Measurements from ENCODE around the gene PLCL2.
"Not testable (repeated sequence)": the region's sequence is repeated elsewhere in the genome, so short reads cannot be mapped to it uniquely, and the experiment has no call there.

PLCL2 gene

GRCh38 chr3:16978234-16978920 is 93.6 kb downstream of the PLCL2 start:
- no peaks in the 10 kb centered on the region for H3K36me3 ChIP-seq (ENCODE audit: control insufficient read depth in 1 of 2, insufficient read depth in 2 of 2, low read length in 2 of 2)

GRCh38 chr3:16978921-16979271 is 94.1 kb downstream of the PLCL2 start:
- Histone ChIP-seq H3K27ac (ENCODE audit: low read depth, low read length) (no peak overlapping the region), H3K79me1 (ENCODE audit: low read length) (no peaks in the 10 kb centered on the region), H3K4ac (ENCODE audit: low read depth, low read length) (no peak overlapping the region), H3K14ac (ENCODE audit: low read length) (no peak overlapping the region), H3K18ac (ENCODE audit: low read length) (no peak overlapping the region), H3K4me2 (ENCODE audit: low read length) (no peak overlapping the region), H2AFZ (ENCODE audit: insufficient read depth, low read length, poor library complexity) (no peak overlapping the region), H2BK120ac (ENCODE audit: insufficient read depth, low read length, poor library complexity) (no peak overlapping the region), H3K9me3 (ENCODE audit: insufficient read depth, low read depth, low read length) (no peaks in the 10 kb centered on the region), H3K79me2 (ENCODE audit: control insufficient read depth, insufficient read depth, low read length, poor library complexity) (no peaks in the 10 kb centered on the region), H3K23ac (ENCODE audit: low read length) (no peak overlapping the region), H3K4me1 (ENCODE audit: control insufficient read depth in 1 of 2, insufficient read depth in 2 of 2, low read length in 2 of 2) (no peaks in the 10 kb centered on the region), H4K8ac (ENCODE audit: low read depth, low read length) (no peak overlapping the region), H2AK5ac (ENCODE audit: low read length) (no peak overlapping the region), H3K9ac (ENCODE audit: low read length) (no peak overlapping the region), H3K4me3 (ENCODE audit: low read depth, low read length) (no peak overlapping the region), H2BK5ac (ENCODE audit: low read depth, low read length, poor library complexity) (no peak overlapping the region), H4K12ac (ENCODE audit: low read depth, low read length) (no peak overlapping the region), H3K27me3 (ENCODE audit: insufficient read depth, low read length) (no peaks in the 10 kb centered on the region), H2BK12ac (ENCODE audit: low read length) (no peak overlapping the region), H3K36me3 (ENCODE audit: control insufficient read depth in 1 of 2, insufficient read depth in 2 of 2, low read length in 2 of 2) (no peaks in the 10 kb centered on the region), H4K91ac (ENCODE audit: low read depth, low read length) (no peak overlapping the region)
- WGBS (ENCODE audit: extremely low coverage, insufficient coverage, insufficient read length), result no CpG with 5 or more reads among the region's 3 CpGs
- DNase-seq, result no peak

More at GRCh38 chr3:16978234-16978920, 93.6 kb downstream of the PLCL2 start:
- H3K14ac ChIP-seq (ENCODE audit: low read length), result no peak overlapping the region
- no CpG with 5 or more reads among the region's 4 CpGs for WGBS (ENCODE audit: extremely low coverage, insufficient coverage, insufficient read length)
- H3K4me1 ChIP-seq (ENCODE audit: control insufficient read depth in 1 of 2, insufficient read depth in 2 of 2, low read length in 2 of 2), result no peaks in the 10 kb centered on the region
- H2BK5ac ChIP-seq (ENCODE audit: low read depth, low read length, poor library complexity), result no peak overlapping the region
- no peak overlapping the region for H2BK12ac ChIP-seq (ENCODE audit: low read length)
- H4K12ac ChIP-seq (ENCODE audit: low read depth, low read length), result no peak overlapping the region
- no peak overlapping the region for H3K4ac ChIP-seq (ENCODE audit: low read depth, low read length)
- H3K23ac ChIP-seq (ENCODE audit: low read length), result no peak overlapping the region
- H4K91ac ChIP-seq (ENCODE audit: low read depth, low read length), result no peak overlapping the region
- no peak overlapping the region for H3K4me3 ChIP-seq (ENCODE audit: low read depth, low read length)
- no peak overlapping the region for H3K27ac ChIP-seq (ENCODE audit: low read depth, low read length)
- H3K9me3 ChIP-seq (ENCODE audit: insufficient read depth, low read depth, low read length), result no peaks in the 10 kb centered on the region
- H2AK5ac ChIP-seq (ENCODE audit: low read length), result no peak overlapping the region
- no peaks in the 10 kb centered on the region for H3K27me3 ChIP-seq (ENCODE audit: insufficient read depth, low read length)
- no peak for DNase-seq
- H3K9ac ChIP-seq (ENCODE audit: low read length), result no peak overlapping the region
- H2AFZ ChIP-seq (ENCODE audit: insufficient read depth, low read length, poor library complexity), result no peak overlapping the region
- no peak overlapping the region for H3K18ac ChIP-seq (ENCODE audit: low read length)
- no peaks in the 10 kb centered on the region for H3K79me1 ChIP-seq (ENCODE audit: low read length)
- no peak overlapping the region for H2BK120ac ChIP-seq (ENCODE audit: insufficient read depth, low read length, poor library complexity)
- no peak overlapping the region for H3K4me2 ChIP-seq (ENCODE audit: low read length)
- H4K8ac ChIP-seq (ENCODE audit: low read depth, low read length), result no peak overlapping the region
- no peaks in the 10 kb centered on the region for H3K79me2 ChIP-seq (ENCODE audit: control insufficient read depth, insufficient read depth, low read length, poor library complexity)

- H2AK5ac ChIP-seq (ENCODE audit: low read length); H3K4me2 ChIP-seq (ENCODE audit: low read length); H3K27ac ChIP-seq (ENCODE audit: low read depth, low read length); H3K79me1 ChIP-seq (ENCODE audit: low read length); H3K4me3 ChIP-seq (ENCODE audit: low read depth, low read length); H2BK120ac ChIP-seq (ENCODE audit: insufficient read depth, low read length, poor library complexity); H3K27me3 ChIP-seq (ENCODE audit: insufficient read depth, low read length); H3K4me1 ChIP-seq (ENCODE audit: control insufficient read depth in 1 of 2, insufficient read depth in 2 of 2, low read length in 2 of 2); H2AFZ ChIP-seq (ENCODE audit: insufficient read depth, low read length, poor library complexity); H3K18ac ChIP-seq (ENCODE audit: low read length); H3K14ac ChIP-seq (ENCODE audit: low read length); DNase-seq; H4K91ac ChIP-seq (ENCODE audit: low read depth, low read length); H2BK12ac ChIP-seq (ENCODE audit: low read length); H2BK5ac ChIP-seq (ENCODE audit: low read depth, low read length, poor library complexity); H3K9me3 ChIP-seq (ENCODE audit: insufficient read depth, low read depth, low read length); H3K4ac ChIP-seq (ENCODE audit: low read depth, low read length); H3K79me2 ChIP-seq (ENCODE audit: control insufficient read depth, insufficient read depth, low read length, poor library complexity); H3K23ac ChIP-seq (ENCODE audit: low read length); H3K9ac ChIP-seq (ENCODE audit: low read length); H4K12ac ChIP-seq (ENCODE audit: low read depth, low read length); H3K36me3 ChIP-seq (ENCODE audit: control insufficient read depth in 1 of 2, insufficient read depth in 2 of 2, low read length in 2 of 2); H4K8ac ChIP-seq (ENCODE audit: low read depth, low read length): not testable (repeated sequence)
- WGBS (ENCODE audit: extremely low coverage, insufficient coverage, insufficient read length), result no CpG with 5 or more reads among the region's 43 CpGs
Observed at GRCh38 chr3:16979769-16980515, 95.2 kb downstream of the PLCL2 start.

- H2BK12ac ChIP-seq (ENCODE audit: low read length); H3K18ac ChIP-seq (ENCODE audit: low read length); H3K36me3 ChIP-seq (ENCODE audit: control insufficient read depth in 1 of 2, insufficient read depth in 2 of 2, low read length in 2 of 2); H4K12ac ChIP-seq (ENCODE audit: low read depth, low read length); H3K9ac ChIP-seq (ENCODE audit: low read length); H4K91ac ChIP-seq (ENCODE audit: low read depth, low read length); H3K79me2 ChIP-seq (ENCODE audit: control insufficient read depth, insufficient read depth, low read length, poor library complexity); H3K4ac ChIP-seq (ENCODE audit: low read depth, low read length); H3K14ac ChIP-seq (ENCODE audit: low read length); H2BK120ac ChIP-seq (ENCODE audit: insufficient read depth, low read length, poor library complexity); DNase-seq; H3K23ac ChIP-seq (ENCODE audit: low read length); H3K27me3 ChIP-seq (ENCODE audit: insufficient read depth, low read length); H2AFZ ChIP-seq (ENCODE audit: insufficient read depth, low read length, poor library complexity); H2AK5ac ChIP-seq (ENCODE audit: low read length); H3K79me1 ChIP-seq (ENCODE audit: low read length); H2BK5ac ChIP-seq (ENCODE audit: low read depth, low read length, poor library complexity); H3K9me3 ChIP-seq (ENCODE audit: insufficient read depth, low read depth, low read length); H3K4me3 ChIP-seq (ENCODE audit: low read depth, low read length); H3K4me1 ChIP-seq (ENCODE audit: control insufficient read depth in 1 of 2, insufficient read depth in 2 of 2, low read length in 2 of 2); H4K8ac ChIP-seq (ENCODE audit: low read depth, low read length); H3K4me2 ChIP-seq (ENCODE audit: low read length); H3K27ac ChIP-seq (ENCODE audit: low read depth, low read length): not testable (repeated sequence)
- WGBS (ENCODE audit: extremely low coverage, insufficient coverage, insufficient read length), result no CpG with 5 or more reads among the region's 26 CpGs
Observed at GRCh38 chr3:16980526-16980925, 95.8 kb downstream of the PLCL2 start.
